ENCODE measurements around the gene HIC1.

HIC1 gene

DNA sequence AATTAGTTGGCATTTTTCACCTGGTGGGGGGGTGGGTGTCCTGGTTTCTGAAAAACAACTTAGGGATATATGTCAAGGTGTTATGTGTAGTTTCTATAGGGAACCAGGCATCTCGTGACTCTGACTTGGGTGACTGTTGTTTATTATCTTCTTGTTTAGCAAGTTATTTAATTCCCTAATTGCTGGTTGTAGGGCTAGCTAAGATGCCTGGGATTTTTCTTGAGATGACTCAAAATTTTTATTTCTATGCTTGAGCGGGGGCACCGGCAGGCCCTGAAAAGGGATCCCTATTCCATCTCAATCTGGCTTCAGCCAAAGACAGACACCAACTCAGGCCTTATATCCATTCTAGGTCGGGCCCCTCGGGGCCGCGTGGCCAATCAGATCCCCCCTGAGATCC is 21.8 kb upstream of the HIC1 start:
- TF ChIP-seq CTCF (IDR thresholded peaks at IDR 0.05), result no peak
- H3K27ac ChIP-seq, result no peak overlapping the region
- peaks cover 22 to 46% (median 35%) of the 10 kb centered on the region in 3 donors for H3K36me3 ChIP-seq
- H3K4me1 ChIP-seq, result peaks cover 0 to 26% (median 17%) of the 10 kb centered on the region in 4 donors
- no peak for DNase-seq
- H3K9me3 ChIP-seq, result no peaks in the 10 kb centered on the region
- H3K27me3 ChIP-seq, result peaks cover 0 to 16% of the 10 kb centered on the region in 2 donors
- H3K4me3 ChIP-seq, result no peak overlapping the region
- intact Hi-C loops (cut with DNase I; ENCODE audit: low total_unique reads), result loop anchor here (10.0 kb wide), 2 partner anchors 318 to 378 kb away; partner anchors contain the start of gene TLCD2

DNA sequence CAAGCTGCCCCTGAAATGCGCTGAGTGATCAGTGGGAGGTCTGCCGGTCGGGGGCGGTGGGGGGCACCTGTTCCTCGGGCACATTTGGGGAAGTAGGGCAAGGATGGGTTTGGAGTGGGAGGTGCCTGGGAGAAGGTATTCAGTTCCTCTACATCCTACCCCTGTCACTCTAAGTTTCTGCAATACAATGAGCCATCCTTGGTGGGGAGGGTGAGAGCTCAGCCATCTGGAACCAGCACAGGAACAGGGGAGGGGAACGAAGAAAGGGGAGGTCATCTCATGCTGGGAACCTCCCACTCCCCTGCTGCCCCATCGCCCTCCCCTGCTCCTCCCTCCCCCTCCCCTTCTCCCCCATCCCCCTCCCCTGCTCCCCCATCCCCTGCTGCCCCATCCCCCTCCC is 20.7 kb upstream of the HIC1 start:
- DNase-seq, result no peak
- H3K4me3 ChIP-seq, result no peak overlapping the region
- peaks cover 0 to 6% of the 10 kb centered on the region in 2 donors for H3K27me3 ChIP-seq
- H3K4me1 ChIP-seq, result peaks cover 0 to 26% (median 17%) of the 10 kb centered on the region in 4 donors
- intact Hi-C loops (cut with DNase I; ENCODE audit: low total_unique reads), result loop anchor here (10.0 kb wide), 2 partner anchors 319 to 379 kb away; partner anchors contain the start of gene TLCD2
- peaks cover 22 to 55% (median 35%) of the 10 kb centered on the region in 3 donors for H3K36me3 ChIP-seq
- no peaks in the 10 kb centered on the region for H3K9me3 ChIP-seq
- no peak for TF ChIP-seq CTCF (IDR thresholded peaks at IDR 0.05)
- no peak overlapping the region for H3K27ac ChIP-seq

- Histone ChIP-seq H3K27ac (no peak overlapping the region), H3K4me1 (peaks cover 0 to 21% (median 14%) of the 10 kb centered on the region in 4 donors), H3K4me3 (no peak overlapping the region), H3K36me3 (peaks cover 22 to 61% (median 40%) of the 10 kb centered on the region in 3 donors), H3K9me3 (no peaks in the 10 kb centered on the region), H3K27me3 (no peaks in the 10 kb centered on the region)
- no peak for DNase-seq
- TF ChIP-seq CTCF (IDR thresholded peaks at IDR 0.05), result no peak
- intact Hi-C loops (cut with DNase I; ENCODE audit: low total_unique reads), result loop anchor here (10.0 kb wide), 2 partner anchors 320 to 380 kb away; partner anchors contain the start of gene TLCD2
Observed at GRCh38 chr17:2034806-2035540, 19.9 kb upstream of the HIC1 start.

- no peak for DNase-seq
- Histone ChIP-seq H3K4me1 (peaks cover 0 to 18% (median 12%) of the 10 kb centered on the region in 4 donors), H3K4me3 (no peak overlapping the region), H3K27ac (no peak overlapping the region), H3K9me3 (no peaks in the 10 kb centered on the region), H3K36me3 (peaks cover 22 to 65% (median 45%) of the 10 kb centered on the region in 3 donors), H3K27me3 (no peaks in the 10 kb centered on the region)
- no peak for TF ChIP-seq CTCF (IDR thresholded peaks at IDR 0.05)
- intact Hi-C loops (cut with DNase I; ENCODE audit: low total_unique reads), result loop anchor here (10.0 kb wide), 2 partner anchors 321 to 381 kb away; partner anchors contain the start of gene TLCD2
Observed at GRCh38 chr17:2035541-2036488, 19.1 kb upstream of the HIC1 start.

GRCh38 chr17:2037155-2037554 is 17.7 kb upstream of the HIC1 start:
- Histone ChIP-seq H3K27me3 (no peaks in the 10 kb centered on the region), H3K4me1 (peaks cover 0 to 15% (median 8%) of the 10 kb centered on the region in 4 donors), H3K27ac (no peak overlapping the region), H3K36me3 (peaks cover 22 to 65% (median 45%) of the 10 kb centered on the region in 3 donors), H3K4me3 (no peak overlapping the region), H3K9me3 (no peaks in the 10 kb centered on the region)
- intact Hi-C loops (cut with DNase I; ENCODE audit: low total_unique reads), result loop anchor here (10.0 kb wide), 2 partner anchors 322 to 382 kb away; partner anchors contain the start of gene TLCD2
- TF ChIP-seq CTCF (IDR thresholded peaks at IDR 0.05), result no peak
- DNase-seq, result no peak
